Body of pancreas (tissue), 4 donors: ENCODE measurements around the gene RUSC1. TPM values are rescaled to one million over a fixed set of nuclear protein-coding genes. Genes with fewer than 3 reads are reported as not detected.
A peak's percentile ranks its signal among the peaks of the same experiment; 100 is the strongest.

Experiments
- ATAC-seq: fragments of 150-250 bp; one replicate; pipeline ENCODE4 v1.9.1; 2016
- DNase-seq, 4 donors: peaks; one replicate each; pipeline ENCODE4 v3.0.0-alpha.2; 2019
- H3K27ac ChIP-seq, 4 donors: fragments of 200-600 bp; sonication (generic); 1 replicate in 3 of 4; 2 replicates in 1 of 4; pipeline versions ENCODE4 v1.5.1 to v1.6.1; 2016 to 2019; ENCODE audit warnings: mild to moderate bottlenecking in 1 of 4, mixed read lengths in 1 of 4, moderate library complexity in 1 of 4
- H3K27me3 ChIP-seq, 2 donors: fragments of 200-600 bp; sonication (generic); one replicate each; pipeline ENCODE4 v1.6.0; 2016; ENCODE audit warnings: mild to moderate bottlenecking in 1 of 2
- H3K36me3 ChIP-seq, 2 donors: fragments of 200-600 bp; sonication (generic); replicated peaks in 1 of 2; 2 replicates each; pipeline ENCODE4 v1.5.1; 2016; ENCODE audit warnings: low read depth in 2 of 2; ENCODE audit not compliant: insufficient read depth in 1 of 2
- H3K4me1 ChIP-seq: fragments of 200-600 bp; sonication (generic); one replicate; pipeline ENCODE4 v1.6.0; 2016
- H3K4me3 ChIP-seq, 2 donors: fragments of 200-600 bp; sonication (generic); 1 replicate in 1 of 2; 2 replicates in 1 of 2; pipeline ENCODE4 v1.5.1; 2016 to 2019
- H3K9me3 ChIP-seq, 3 donors: fragments of 200-600 bp; sonication (generic); 1 replicate in 2 of 3; 2 replicates in 1 of 3; pipeline ENCODE4 v1.5.1; 2016
- POLR2A ChIP-seq, 3 donors: fragments of 450-650 bp; IDR thresholded peaks; one replicate each; pipeline ENCODE4 v1.6.1; 2016; ENCODE audit warnings: antibody characterized with exemption in 3 of 3, mild to moderate bottlenecking in 2 of 3
- WGBS, 2 donors: methylation state at CpG; one replicate each; pipeline ENCODE4 v1.1.5; 2017; 5-methylcytosine and 5-hydroxymethylcytosine counted together
- intact Hi-C: fragments of 100-400 bp; cut with DNase I; formaldehyde crosslinking; loops from one replicate; pipeline ENCODE4 v1.15.1; 2023
- total RNA-seq, 2 donors: library from RNA; depleted of rRNA; stranded (reverse); fragments of >200 nt; gene quantifications; one replicate each; pipeline ENCODE4 v1.1.0, GENCODE V29; 2016
- TF ChIP-seq, protein P1 (sequence below), 7 experiments: fragments of 450-650 bp in 4 of 7; fragments of 200-600 bp in 3 of 7; sonication (generic) in 3 of 7; IDR thresholded peaks; one replicate each; pipeline ENCODE4 v1.5.1; 2016 to 2019; ENCODE audit warnings: antibody characterized with exemption in 7 of 7

The RUSC1 gene
- total RNA-seq, 2 donors from 2014 or later, result 19.4 to 21.3 TPM

DNA sequence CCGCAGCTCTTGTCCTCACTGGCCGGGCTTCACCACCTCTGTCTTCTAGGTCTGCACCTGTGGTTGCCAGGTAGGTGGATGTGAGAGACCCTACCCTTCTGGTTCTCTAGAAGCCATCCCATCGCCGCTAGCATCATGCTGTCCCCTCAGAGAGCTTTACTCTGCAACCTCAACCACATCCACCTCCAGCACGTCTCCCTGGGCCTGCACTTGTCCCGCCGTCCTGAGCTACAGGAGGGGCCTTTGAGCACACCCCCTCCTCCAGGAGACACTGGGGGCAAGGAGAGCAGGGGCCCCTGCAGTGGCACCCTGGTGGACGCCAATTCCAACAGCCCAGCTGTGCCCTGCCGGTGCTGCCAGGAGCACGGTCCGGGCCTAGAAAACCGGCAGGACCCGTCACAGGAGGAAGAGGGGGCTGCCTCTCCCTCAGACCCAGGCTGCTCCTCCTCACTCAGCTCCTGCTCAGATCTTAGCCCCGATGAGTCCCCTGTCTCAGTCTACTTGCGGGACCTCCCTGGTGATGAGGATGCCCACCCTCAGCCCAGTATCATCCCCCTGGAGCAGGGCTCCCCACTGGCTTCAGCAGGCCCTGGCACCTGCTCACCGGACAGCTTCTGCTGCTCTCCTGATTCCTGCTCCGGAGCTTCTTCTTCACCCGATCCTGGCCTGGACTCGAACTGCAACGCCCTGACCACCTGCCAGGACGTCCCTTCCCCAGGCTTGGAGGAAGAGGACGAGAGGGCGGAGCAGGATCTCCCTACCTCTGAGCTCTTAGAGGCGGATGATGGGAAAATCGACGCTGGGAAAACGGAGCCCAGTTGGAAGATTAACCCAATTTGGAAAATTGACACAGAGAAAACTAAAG is 1.2 kb downstream of the RUSC1 start:
- WGBS, 2 donors, result 46 to 55% methylated on average over 21 to 27 of the region's 27 CpGs
- no peaks in the 10 kb centered on the region for H3K27me3 ChIP-seq
- ATAC-seq (no peak), DNase-seq (no peak)
- H3K27ac ChIP-seq, result peak overlapping the region in 2 of 4 donors; percentile 35 to 97
- H3K36me3 ChIP-seq, result no peaks in the 10 kb centered on the region
- peaks cover 36% of the 10 kb centered on the region for H3K4me1 ChIP-seq
- TF ChIP-seq, protein P1, sequence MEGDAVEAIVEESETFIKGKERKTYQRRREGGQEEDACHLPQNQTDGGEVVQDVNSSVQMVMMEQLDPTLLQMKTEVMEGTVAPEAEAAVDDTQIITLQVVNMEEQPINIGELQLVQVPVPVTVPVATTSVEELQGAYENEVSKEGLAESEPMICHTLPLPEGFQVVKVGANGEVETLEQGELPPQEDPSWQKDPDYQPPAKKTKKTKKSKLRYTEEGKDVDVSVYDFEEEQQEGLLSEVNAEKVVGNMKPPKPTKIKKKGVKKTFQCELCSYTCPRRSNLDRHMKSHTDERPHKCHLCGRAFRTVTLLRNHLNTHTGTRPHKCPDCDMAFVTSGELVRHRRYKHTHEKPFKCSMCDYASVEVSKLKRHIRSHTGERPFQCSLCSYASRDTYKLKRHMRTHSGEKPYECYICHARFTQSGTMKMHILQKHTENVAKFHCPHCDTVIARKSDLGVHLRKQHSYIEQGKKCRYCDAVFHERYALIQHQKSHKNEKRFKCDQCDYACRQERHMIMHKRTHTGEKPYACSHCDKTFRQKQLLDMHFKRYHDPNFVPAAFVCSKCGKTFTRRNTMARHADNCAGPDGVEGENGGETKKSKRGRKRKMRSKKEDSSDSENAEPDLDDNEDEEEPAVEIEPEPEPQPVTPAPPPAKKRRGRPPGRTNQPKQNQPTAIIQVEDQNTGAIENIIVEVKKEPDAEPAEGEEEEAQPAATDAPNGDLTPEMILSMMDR (IDR thresholded peaks at IDR 0.05), result no peak
- TF ChIP-seq POLR2A (IDR thresholded peaks at IDR 0.05), result no peak
- no peaks in the 10 kb centered on the region for H3K9me3 ChIP-seq
- intact Hi-C loops, result loop anchor here (5.0 kb wide), 1 partner anchor 70 kb away; no protein-coding TSS in a partner anchor
- H3K4me3 ChIP-seq, result no peak overlapping the region

DNA sequence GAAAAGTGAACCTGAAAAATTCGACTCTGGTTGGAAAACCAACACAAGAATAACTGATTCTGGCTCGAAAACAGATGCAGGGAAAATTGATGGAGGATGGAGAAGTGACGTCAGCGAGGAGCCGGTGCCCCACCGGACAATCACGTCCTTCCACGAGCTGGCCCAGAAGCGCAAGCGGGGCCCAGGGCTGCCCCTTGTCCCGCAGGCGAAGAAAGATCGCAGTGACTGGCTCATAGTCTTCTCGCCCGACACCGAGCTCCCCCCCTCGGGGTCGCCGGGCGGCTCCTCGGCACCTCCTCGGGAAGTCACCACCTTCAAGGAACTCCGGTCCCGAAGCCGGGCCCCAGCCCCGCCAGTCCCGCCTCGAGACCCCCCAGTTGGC is 1.9 kb downstream of the RUSC1 start:
- DNase-seq, result peak in 1 of 4 donors; percentile 10
- intact Hi-C loops, result loop anchor here (5.0 kb wide), 1 partner anchor 70 kb away; no protein-coding TSS in a partner anchor
- peaks cover 36% of the 10 kb centered on the region for H3K4me1 ChIP-seq

DNA sequence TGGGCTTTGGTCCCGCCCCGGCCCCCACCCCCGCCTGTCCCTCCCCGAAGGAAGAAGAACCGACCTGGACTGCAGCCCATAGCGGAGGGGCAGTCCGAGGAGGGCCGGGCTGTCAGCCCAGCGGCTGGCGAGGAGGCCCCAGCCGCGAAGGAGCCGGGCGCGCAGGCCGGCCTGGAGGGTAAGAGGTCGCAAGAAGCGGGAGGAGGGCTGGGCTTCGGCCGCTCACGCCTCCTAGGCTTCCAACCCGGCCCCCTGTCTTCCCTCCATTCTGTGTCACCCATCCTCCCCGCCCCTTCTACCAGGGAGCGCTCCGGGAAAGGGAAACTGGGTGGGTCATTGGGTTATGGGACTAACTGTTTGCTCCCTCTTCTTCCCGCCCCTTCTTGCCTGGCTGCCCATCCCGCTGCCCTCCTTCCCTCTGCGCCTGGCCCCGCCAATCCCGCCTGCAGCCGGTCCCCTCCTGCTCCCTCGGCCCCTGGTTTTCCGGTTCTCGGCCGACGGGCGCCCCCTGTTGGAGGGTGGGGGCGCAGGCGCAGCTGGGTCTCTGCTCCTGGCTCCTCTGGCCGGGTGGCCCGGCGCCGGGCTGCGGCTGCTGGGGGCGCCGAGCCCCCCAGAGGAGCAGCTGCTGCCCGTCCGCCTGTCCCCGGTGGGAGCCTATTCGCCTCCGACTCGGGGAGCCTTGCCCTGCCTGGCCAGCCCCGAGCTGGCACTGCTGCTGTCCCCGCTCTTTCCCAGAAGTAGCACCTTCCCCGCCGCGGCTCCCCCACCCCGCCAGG is 2.4 kb downstream of the RUSC1 start:
- intact Hi-C loops, result loop anchor here (5.0 kb wide), 1 partner anchor 71 kb away; no protein-coding TSS in a partner anchor
- Histone ChIP-seq H3K9me3 (no peaks in the 10 kb centered on the region), H3K27ac (peak overlapping the region; percentile 93 to 97 (median 95)), H3K4me1 (peaks cover 36% of the 10 kb centered on the region), H3K36me3 (no peaks in the 10 kb centered on the region), H3K4me3 (peak overlapping the region; percentile 73 to 76), H3K27me3 (no peaks in the 10 kb centered on the region)
- ATAC-seq (peak; percentile 61), DNase-seq (peak; percentile 84 to 86 (median 86))
- 0 to 1% methylated on average over 11 to 58 of the region's 58 CpGs for WGBS, 2 donors
- TF ChIP-seq POLR2A (IDR thresholded peaks at IDR 0.05), result no peak
- TF ChIP-seq, protein P1 (IDR thresholded peaks at IDR 0.05), result peak; percentile 92 to 98 (median 94)

More for the DNA sequence above, 1.9 kb downstream of the RUSC1 start:
- no peak for TF ChIP-seq POLR2A (IDR thresholded peaks at IDR 0.05)
- TF ChIP-seq, protein P1 (IDR thresholded peaks at IDR 0.05), result no peak
- no peaks in the 10 kb centered on the region for H3K27me3 ChIP-seq
- peak overlapping the region; percentile 93 to 97 (median 95) for H3K27ac ChIP-seq
- ATAC-seq, result no peak
- peak overlapping the region; percentile 73 to 76 for H3K4me3 ChIP-seq
- no peaks in the 10 kb centered on the region for H3K9me3 ChIP-seq
- 3 to 4% methylated on average over 10 to 28 of the region's 28 CpGs for WGBS, 2 donors
- H3K36me3 ChIP-seq, result no peaks in the 10 kb centered on the region

DNA sequence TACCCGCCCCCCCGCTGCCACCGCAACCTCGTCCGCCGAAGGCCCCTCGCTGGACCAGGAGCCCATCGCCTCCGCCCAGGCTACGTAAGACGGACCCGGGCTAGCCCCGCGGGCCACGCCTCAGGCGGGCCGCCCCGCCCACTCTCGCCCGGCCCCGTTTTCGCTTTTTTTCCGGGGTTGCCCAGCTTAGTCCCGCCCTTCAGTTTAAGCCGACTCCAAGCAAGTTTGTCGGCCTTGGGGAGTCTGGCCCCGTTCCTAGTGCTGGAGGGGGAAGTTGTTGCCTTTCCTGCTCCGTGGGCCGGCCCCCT is 3.0 kb downstream of the RUSC1 start:
- H3K36me3 ChIP-seq, result no peaks in the 10 kb centered on the region
- H3K4me1 ChIP-seq, result peaks cover 36% of the 10 kb centered on the region
- peak overlapping the region; percentile 73 to 76 for H3K4me3 ChIP-seq
- intact Hi-C loops, result loop anchor here (5.0 kb wide), 1 partner anchor 71 kb away; no protein-coding TSS in a partner anchor
- DNase-seq (peak; percentile 94 to 96 (median 94)), ATAC-seq (peak; percentile 75)
- WGBS, 2 donors, result 0 to 1% methylated on average over 1 to 29 of the region's 29 CpGs
- H3K27ac ChIP-seq, result peak overlapping the region; percentile 93 to 97 (median 95)
- TF ChIP-seq POLR2A (IDR thresholded peaks at IDR 0.05), result peak in 1 of 3 donors; percentile 2
- TF ChIP-seq, protein P1 (IDR thresholded peaks at IDR 0.05), result no peak
- no peaks in the 10 kb centered on the region for H3K27me3 ChIP-seq
- no peaks in the 10 kb centered on the region for H3K9me3 ChIP-seq
